GM12878 (cell line): ENCODE measurements around the gene SLIT2.

Source experiments
- BHLHE40 ChIP-seq, 2 experiments: fragments of 450-650 bp in 1 of 2; IDR thresholded peaks; 2 replicates each; pipeline ENCODE4 v1.6.1; 2011 to 2017; ENCODE audit warnings: low read depth in 2 of 2, borderline replicate concordance in 1 of 2, improper control_type of control experiment in 1 of 2, low read length in 1 of 2, mild to moderate bottlenecking in 1 of 2
- CTCF ChIP-seq, 3 experiments: IDR thresholded peaks in 2 of 3; conservative IDR thresholded peaks in 1 of 3; 2 replicates each; pipeline ENCODE4 v1.5.1; 2011; ENCODE audit warnings: low read depth in 3 of 3, low read length in 3 of 3, mild to moderate bottlenecking in 3 of 3, control low read depth in 2 of 3, moderate library complexity in 2 of 3, inconsistent platforms in 1 of 3, mixed read lengths in 1 of 3; ENCODE audit not compliant: control insufficient read depth in 2 of 3, insufficient read depth in 1 of 3; ENCODE audit errors: extremely low read depth in 1 of 3
- ELK1 ChIP-seq: IDR thresholded peaks from 2 replicates; pipeline ENCODE4 v1.6.1; 2012; ENCODE audit warnings: low read depth, low read length, improper control_type of control experiment
- EP300 ChIP-seq, 2 experiments: fragments of 150-350 bp in 1 of 2; IDR thresholded peaks; 2 replicates each; pipeline ENCODE4 v1.6.1; 2011 to 2012; ENCODE audit warnings: low read depth in 2 of 2, low read length in 2 of 2, borderline replicate concordance in 1 of 2, improper control_type of control experiment in 1 of 2, inconsistent platforms in 1 of 2; ENCODE audit not compliant: control insufficient read depth in 1 of 2
- FOS ChIP-seq: IDR thresholded peaks from 3 replicates; pipeline ENCODE4 v1.6.1; 2011; ENCODE audit warnings: borderline replicate concordance; ENCODE audit not compliant: insufficient read length; ENCODE audit errors: extremely low read depth
- FOXM1 ChIP-seq: IDR thresholded peaks from 2 replicates; pipeline ENCODE4 v1.6.1; 2012; ENCODE audit warnings: low read depth, mild to moderate bottlenecking, inconsistent platforms, low read length, moderate library complexity
- NR2C1 ChIP-seq: fragments of 450-650 bp; IDR thresholded peaks from 2 replicates; pipeline ENCODE4 v1.6.1; 2017; ENCODE audit warnings: antibody characterized with exemption, mild to moderate bottlenecking, moderate library complexity
- PAX8 ChIP-seq: fragments of 450-650 bp; IDR thresholded peaks from 2 replicates; pipeline ENCODE4 v1.6.1; 2017; ENCODE audit warnings: mild to moderate bottlenecking, moderate library complexity
- POLR2A ChIP-seq: IDR thresholded peaks from 2 replicates; pipeline ENCODE4 v1.6.1; 2011; ENCODE audit warnings: low read depth, mild to moderate bottlenecking, low read length
- POLR2AphosphoS2 ChIP-seq: IDR thresholded peaks from 2 replicates; pipeline ENCODE4 v1.6.1; 2011; ENCODE audit warnings: low read depth, mild to moderate bottlenecking, low read length, improper control_type of control experiment, moderate library complexity
- POU2F2 ChIP-seq: IDR thresholded peaks from 3 replicates; pipeline ENCODE4 v1.6.1; 2011; ENCODE audit warnings: low read depth, mild to moderate bottlenecking, low read length, borderline replicate concordance
- RB1 ChIP-seq: fragments of 450-650 bp; formaldehyde crosslinking; IDR thresholded peaks from 2 replicates; pipeline ENCODE4 v1.6.1; 2017; ENCODE audit warnings: mild to moderate bottlenecking, borderline replicate concordance
- SIN3A ChIP-seq: IDR thresholded peaks from 2 replicates; pipeline ENCODE4 v1.6.1; 2012; ENCODE audit warnings: low read depth, low read length, improper control_type of control experiment
- WRNIP1 ChIP-seq: IDR thresholded peaks from 2 replicates; pipeline ENCODE4 v1.6.1; 2011; ENCODE audit warnings: low read depth, low read length, improper control_type of control experiment, borderline replicate concordance

- TF ChIP-seq POLR2A (no peak), CTCF (IDR thresholded peaks at IDR 0.05 in 2 of 3, conservative IDR thresholded peaks at IDR 0.05 in 1 of 3; ENCODE audit: control insufficient read depth in 2 of 3, extremely low read depth in 1 of 3, insufficient read depth in 1 of 3, low read depth in 3 of 3, low read length in 3 of 3) (no peak), RB1 (no peak), BHLHE40 (IDR thresholded peaks at IDR 0.05; ENCODE audit: borderline replicate concordance in 1 of 2, low read depth in 2 of 2, low read length in 1 of 2) (no peak), WRNIP1 (no peak), SIN3A (no peak), FOXM1 (no peak), POU2F2 (no peak), FOS (no peak), PAX8 (no peak), POLR2AphosphoS2 (no peak), NR2C1 (no peak), EP300 (IDR thresholded peaks at IDR 0.05; ENCODE audit: borderline replicate concordance in 1 of 2, control insufficient read depth in 1 of 2, low read depth in 2 of 2, low read length in 2 of 2) (no peak), ELK1 (no peak)
These were observed 20.2 kb downstream of the SLIT2 start for GRCh38 chr4:20271950-20272349.
